ENCODE measurements around the gene DMD.

Gene DMD

DNA sequence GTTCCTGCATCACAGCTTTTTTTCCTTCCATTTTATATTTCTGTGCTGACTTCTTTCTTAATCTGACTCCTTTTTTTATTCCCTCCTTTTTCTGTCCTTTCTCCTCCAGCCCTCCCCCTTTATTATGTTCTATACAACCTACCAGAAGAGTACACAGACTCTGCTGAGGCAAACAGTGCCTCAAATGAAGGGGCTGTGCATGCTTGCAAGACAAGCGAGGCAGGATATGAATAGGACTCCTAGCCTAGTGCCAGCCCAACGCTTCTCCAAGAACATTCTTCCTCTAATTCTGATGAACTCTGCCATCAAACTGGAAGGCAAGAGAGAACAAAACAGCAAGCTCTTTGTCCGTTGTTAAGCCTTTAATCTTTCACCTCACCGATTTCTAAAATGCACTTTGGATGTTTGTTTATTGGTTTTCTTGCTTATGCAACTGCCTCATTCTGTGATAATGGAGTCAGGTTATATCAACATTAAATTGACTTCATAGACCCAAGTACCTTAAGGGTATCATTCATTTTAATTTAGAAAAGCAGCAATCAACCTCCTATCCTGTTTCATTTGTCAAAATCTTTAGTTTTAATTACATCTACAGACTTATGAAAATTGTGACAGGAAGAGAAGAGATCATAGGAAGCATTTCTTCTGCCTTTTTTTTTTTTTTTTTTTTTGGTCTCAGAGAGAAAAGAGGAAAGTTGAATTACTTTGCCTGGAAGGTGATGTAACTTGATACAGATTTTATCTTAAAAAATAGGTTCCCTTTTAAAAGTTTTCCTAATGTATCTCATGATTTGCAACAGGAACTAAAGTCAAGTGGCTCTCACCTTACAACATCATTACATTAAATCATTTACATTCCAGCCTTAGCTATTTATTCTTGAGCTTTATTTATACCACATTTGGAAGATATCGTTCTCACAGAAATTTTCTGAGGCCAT lies 1854.8 kb downstream of the DMD start:
- Histone ChIP-seq H3K9ac (ENCODE audit: low read length) (no peak overlapping the region), H3K9me3 (ENCODE audit: control insufficient read depth, low read length) (no peaks in the 10 kb centered on the region), H3K4me1 (ENCODE audit: control insufficient read depth, insufficient read depth, low read length) (no peaks in the 10 kb centered on the region), H3K4me3 (ENCODE audit: low read length) (no peak overlapping the region), H3K27me3 (ENCODE audit: control insufficient read depth, insufficient read depth, low read length) (no peaks in the 10 kb centered on the region), H3K36me3 (ENCODE audit: control insufficient read depth, insufficient read depth, low read length) (no peaks in the 10 kb centered on the region)

DNA sequence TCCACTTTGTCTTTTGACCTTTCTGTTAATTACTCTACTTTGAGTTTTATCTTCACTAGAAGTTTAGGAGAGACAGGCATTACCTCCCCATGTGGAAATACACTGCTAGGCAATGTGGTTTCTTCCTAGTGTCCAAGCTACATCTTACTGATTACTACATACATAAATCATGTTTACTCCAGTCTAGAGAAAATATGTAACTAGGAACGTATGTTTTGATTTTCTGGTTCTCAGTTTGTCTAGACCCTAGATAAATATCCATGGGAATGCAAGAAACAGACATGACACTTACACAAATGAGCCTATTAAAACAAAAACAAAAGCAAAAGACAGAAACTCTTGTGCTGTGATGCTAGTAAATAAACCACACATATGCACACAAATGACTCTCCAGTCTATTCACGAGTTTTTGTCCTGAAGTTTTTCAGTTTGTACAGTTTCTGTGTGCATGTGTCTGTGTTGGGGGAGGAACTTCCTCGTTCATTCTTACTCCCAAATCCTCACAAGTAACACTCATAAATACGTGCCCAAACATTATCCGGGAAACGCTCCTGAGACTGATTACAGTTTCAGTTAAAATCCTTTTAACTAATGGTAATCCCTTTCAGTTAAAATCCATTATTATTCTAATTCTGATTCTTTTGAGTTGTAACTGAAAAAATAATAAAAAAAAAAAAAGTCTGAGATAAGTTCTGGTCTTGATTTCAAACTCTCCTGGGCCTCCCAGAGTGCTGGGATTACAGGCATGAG lies 1856.0 kb downstream of the DMD start:
- Histone ChIP-seq H3K4me3 (ENCODE audit: low read length) (no peak overlapping the region), H3K27me3 (ENCODE audit: control insufficient read depth, insufficient read depth, low read length) (no peaks in the 10 kb centered on the region), H3K36me3 (ENCODE audit: control insufficient read depth, insufficient read depth, low read length) (no peaks in the 10 kb centered on the region), H3K9me3 (ENCODE audit: control insufficient read depth, low read length) (no peaks in the 10 kb centered on the region), H3K4me1 (ENCODE audit: control insufficient read depth, insufficient read depth, low read length) (no peaks in the 10 kb centered on the region), H3K9ac (ENCODE audit: low read length) (no peak overlapping the region)

DNA sequence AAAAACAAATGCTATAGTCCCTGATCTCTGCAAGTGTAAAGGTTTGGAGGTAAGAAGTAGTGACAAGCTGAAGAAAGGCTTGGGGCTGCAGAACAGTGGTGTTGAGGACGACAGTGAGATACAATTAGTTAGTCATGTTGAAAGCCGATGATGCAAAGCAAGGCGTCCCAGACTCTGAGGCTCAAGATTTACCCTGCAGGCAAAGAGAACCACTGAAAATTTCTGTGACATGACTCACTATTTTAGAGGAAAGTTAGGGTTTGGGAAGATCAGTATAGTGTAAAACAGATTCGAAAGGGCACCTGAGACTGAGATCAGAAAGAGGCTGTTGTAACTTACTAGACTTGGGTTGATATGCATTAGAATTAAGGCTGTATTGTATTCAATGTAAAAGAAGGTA lies 1858.3 kb downstream of the DMD start:
- no peaks in the 10 kb centered on the region for H3K27me3 ChIP-seq (ENCODE audit: control insufficient read depth, insufficient read depth, low read length)
- no peaks in the 10 kb centered on the region for H3K9me3 ChIP-seq (ENCODE audit: control insufficient read depth, low read length)
- no peaks in the 10 kb centered on the region for H3K36me3 ChIP-seq (ENCODE audit: control insufficient read depth, insufficient read depth, low read length)
- no peak overlapping the region for H3K4me3 ChIP-seq (ENCODE audit: low read length)
- no peaks in the 10 kb centered on the region for H3K4me1 ChIP-seq (ENCODE audit: control insufficient read depth, insufficient read depth, low read length)
- no peak overlapping the region for H3K9ac ChIP-seq (ENCODE audit: low read length)

DNA sequence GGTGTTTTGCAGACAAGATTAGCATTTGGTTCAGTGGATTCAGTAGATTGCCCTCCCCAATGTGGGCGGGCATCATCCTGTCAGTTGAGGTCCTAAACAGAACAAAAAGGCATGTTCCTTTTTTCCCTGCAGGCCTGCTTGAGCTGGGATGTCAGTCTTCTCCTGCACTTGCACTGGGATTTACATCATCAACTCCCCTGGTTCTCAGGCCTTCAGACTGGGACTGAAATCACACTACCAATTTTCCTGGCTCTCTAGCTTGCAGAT lies 1860.6 kb downstream of the DMD start:
- Histone ChIP-seq H3K36me3 (ENCODE audit: control insufficient read depth, insufficient read depth, low read length) (no peaks in the 10 kb centered on the region), H3K9me3 (ENCODE audit: control insufficient read depth, low read length) (no peaks in the 10 kb centered on the region)

DNA sequence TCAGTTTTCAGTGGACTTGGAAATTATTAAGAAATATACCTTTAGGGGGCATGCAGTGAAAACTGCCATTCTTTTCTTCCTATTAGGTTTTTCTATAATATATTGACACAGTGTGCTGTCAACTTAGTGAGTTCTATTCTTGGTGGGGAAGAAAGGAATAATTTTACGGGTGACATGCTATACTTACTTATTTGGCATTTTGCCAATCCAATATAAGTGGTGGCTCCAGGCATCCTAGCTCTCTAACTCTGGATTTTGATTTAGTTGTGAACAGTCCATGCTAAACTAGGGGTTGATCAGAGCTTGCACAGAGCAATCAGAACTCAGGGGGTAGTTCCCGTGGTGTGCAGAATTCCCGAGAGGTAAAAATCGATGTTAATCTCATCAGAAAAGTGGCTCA lies 1861.8 kb downstream of the DMD start:
- H3K4me1 ChIP-seq (ENCODE audit: control insufficient read depth, insufficient read depth, low read length) = no peaks in the 10 kb centered on the region
- H3K9ac ChIP-seq (ENCODE audit: low read length) = no peak overlapping the region
- H3K9me3 ChIP-seq (ENCODE audit: control insufficient read depth, low read length) = no peaks in the 10 kb centered on the region
- H3K4me3 ChIP-seq (ENCODE audit: low read length) = no peak overlapping the region
- no peaks in the 10 kb centered on the region for H3K36me3 ChIP-seq (ENCODE audit: control insufficient read depth, insufficient read depth, low read length)
- no peaks in the 10 kb centered on the region for H3K27me3 ChIP-seq (ENCODE audit: control insufficient read depth, insufficient read depth, low read length)

More for the DNA sequence above, 1860.6 kb downstream of the DMD start:
- H3K9ac ChIP-seq (ENCODE audit: low read length) = no peak overlapping the region
- no peaks in the 10 kb centered on the region for H3K4me1 ChIP-seq (ENCODE audit: control insufficient read depth, insufficient read depth, low read length)
- H3K27me3 ChIP-seq (ENCODE audit: control insufficient read depth, insufficient read depth, low read length) = no peaks in the 10 kb centered on the region
- H3K4me3 ChIP-seq (ENCODE audit: low read length) = no peak overlapping the region

DNA sequence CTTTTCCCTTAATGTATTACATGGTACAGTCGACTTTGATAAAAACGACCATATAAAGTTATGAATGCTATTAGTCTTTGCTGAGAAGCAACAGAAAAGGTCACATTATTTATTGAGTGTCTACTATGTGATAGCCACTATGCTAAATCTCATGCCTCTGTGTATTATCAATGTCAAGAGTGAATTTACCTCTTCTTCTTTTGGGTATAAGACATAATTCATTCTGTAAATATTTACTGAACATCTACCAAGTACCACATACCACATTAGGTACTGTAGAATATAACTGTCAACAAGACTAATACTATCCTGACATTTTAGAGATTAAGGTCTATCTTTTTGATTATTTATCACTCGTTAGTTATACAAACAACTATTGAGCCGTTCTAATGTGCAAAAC lies 1870.8 kb downstream of the DMD start:
- Histone ChIP-seq H3K27me3 (ENCODE audit: control insufficient read depth, insufficient read depth, low read length) (no peaks in the 10 kb centered on the region), H3K9ac (ENCODE audit: low read length) (no peak overlapping the region), H3K36me3 (ENCODE audit: control insufficient read depth, insufficient read depth, low read length) (no peaks in the 10 kb centered on the region), H3K9me3 (ENCODE audit: control insufficient read depth, low read length) (no peaks in the 10 kb centered on the region), H3K4me1 (ENCODE audit: control insufficient read depth, insufficient read depth, low read length) (no peaks in the 10 kb centered on the region), H3K4me3 (ENCODE audit: low read length) (no peak overlapping the region)

DNA sequence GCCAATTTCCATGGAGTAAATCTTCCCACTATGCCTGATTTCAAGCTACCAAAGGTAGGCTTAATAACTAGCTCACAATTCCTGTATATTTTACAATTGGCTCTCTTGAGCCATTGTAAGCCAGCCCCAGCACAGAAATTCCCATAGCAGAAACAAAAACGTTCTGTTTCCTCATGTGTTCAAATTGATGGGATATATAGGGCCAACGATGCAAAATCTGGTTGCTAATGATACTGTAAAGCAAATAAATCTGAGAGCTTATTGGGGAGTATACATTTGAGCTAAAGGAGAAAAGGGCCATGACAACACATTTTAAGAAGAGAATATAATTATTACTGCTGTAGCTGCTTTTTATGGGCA lies 1872.4 kb downstream of the DMD start:
- Histone ChIP-seq H3K27me3 (ENCODE audit: control insufficient read depth, insufficient read depth, low read length) (no peaks in the 10 kb centered on the region), H3K36me3 (ENCODE audit: control insufficient read depth, insufficient read depth, low read length) (no peaks in the 10 kb centered on the region), H3K4me3 (ENCODE audit: low read length) (no peak overlapping the region), H3K4me1 (ENCODE audit: control insufficient read depth, insufficient read depth, low read length) (no peaks in the 10 kb centered on the region), H3K9ac (ENCODE audit: low read length) (no peak overlapping the region), H3K9me3 (ENCODE audit: control insufficient read depth, low read length) (no peaks in the 10 kb centered on the region)

DNA sequence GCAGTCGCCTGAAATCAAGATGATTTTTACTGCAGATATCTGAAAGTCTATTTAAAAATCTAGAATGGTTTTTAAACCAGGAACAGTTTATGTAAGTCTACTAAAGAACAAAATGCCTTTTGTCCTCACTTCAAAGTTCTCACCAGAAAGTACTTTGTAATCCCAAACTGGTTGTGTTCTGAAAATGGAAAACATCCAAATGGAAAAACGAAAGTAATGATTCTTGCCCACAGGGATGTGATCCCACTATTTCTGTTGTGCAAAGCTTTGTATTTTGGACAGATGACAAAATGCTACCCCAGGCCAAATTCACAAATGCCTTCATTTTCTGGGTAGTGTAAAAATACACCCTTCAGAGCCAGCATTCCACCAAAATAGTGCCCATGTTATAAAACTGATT lies 1874.0 kb downstream of the DMD start:
- no peaks in the 10 kb centered on the region for H3K27me3 ChIP-seq (ENCODE audit: control insufficient read depth, insufficient read depth, low read length)
- no peaks in the 10 kb centered on the region for H3K9me3 ChIP-seq (ENCODE audit: control insufficient read depth, low read length)
- no peaks in the 10 kb centered on the region for H3K4me1 ChIP-seq (ENCODE audit: control insufficient read depth, insufficient read depth, low read length)
- H3K4me3 ChIP-seq (ENCODE audit: low read length) = no peak overlapping the region
- H3K9ac ChIP-seq (ENCODE audit: low read length) = no peak overlapping the region
- no peaks in the 10 kb centered on the region for H3K36me3 ChIP-seq (ENCODE audit: control insufficient read depth, insufficient read depth, low read length)

DNA sequence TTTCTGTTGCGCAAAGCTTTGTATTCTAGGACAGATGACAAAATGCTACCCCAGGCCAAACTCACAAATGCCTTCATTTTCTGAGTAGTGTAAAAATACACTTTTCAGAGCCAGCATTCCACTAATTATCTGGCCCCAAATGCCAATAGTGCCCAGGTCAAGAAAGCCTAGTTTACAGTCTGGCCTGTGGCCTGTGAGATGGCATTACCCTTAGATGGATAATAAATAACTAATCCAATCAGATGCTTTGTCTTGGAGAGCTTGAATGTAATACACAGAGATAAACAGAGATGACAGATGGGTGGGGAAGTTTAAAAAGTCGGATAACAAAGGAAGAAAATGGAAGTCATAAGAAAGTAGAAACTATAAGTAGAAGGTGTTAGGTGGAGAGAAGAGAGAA lies 1874.9 kb downstream of the DMD start:
- Histone ChIP-seq H3K27me3 (ENCODE audit: control insufficient read depth, insufficient read depth, low read length) (no peaks in the 10 kb centered on the region), H3K36me3 (ENCODE audit: control insufficient read depth, insufficient read depth, low read length) (no peaks in the 10 kb centered on the region), H3K4me3 (ENCODE audit: low read length) (no peak overlapping the region), H3K9ac (ENCODE audit: low read length) (no peak overlapping the region), H3K4me1 (ENCODE audit: control insufficient read depth, insufficient read depth, low read length) (no peaks in the 10 kb centered on the region), H3K9me3 (ENCODE audit: control insufficient read depth, low read length) (no peaks in the 10 kb centered on the region)

DNA sequence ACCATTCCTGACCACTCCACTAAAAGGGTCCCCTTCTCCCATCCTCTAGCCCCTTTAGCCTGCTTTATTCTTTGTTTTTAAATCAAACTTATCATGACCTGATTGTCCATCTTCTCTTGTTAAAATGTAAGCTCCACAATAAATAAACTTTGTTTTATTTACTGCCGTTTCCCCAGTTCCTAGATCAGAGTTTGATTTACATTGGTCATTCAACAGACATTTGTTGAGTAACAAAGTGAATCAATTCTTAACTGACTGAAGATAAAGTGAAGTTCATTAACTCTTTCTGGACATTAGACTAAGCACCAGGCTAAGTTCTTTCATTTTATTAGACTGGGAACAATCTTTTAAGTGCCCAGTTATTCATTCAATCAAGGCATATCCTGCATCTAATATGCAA lies 1876.4 kb downstream of the DMD start:
- no peak overlapping the region for H3K9ac ChIP-seq (ENCODE audit: low read length)
- no peak overlapping the region for H3K4me3 ChIP-seq (ENCODE audit: low read length)
- no peaks in the 10 kb centered on the region for H3K9me3 ChIP-seq (ENCODE audit: control insufficient read depth, low read length)
- H3K27me3 ChIP-seq (ENCODE audit: control insufficient read depth, insufficient read depth, low read length) = no peaks in the 10 kb centered on the region
- H3K4me1 ChIP-seq (ENCODE audit: control insufficient read depth, insufficient read depth, low read length) = no peaks in the 10 kb centered on the region
- no peaks in the 10 kb centered on the region for H3K36me3 ChIP-seq (ENCODE audit: control insufficient read depth, insufficient read depth, low read length)

DNA sequence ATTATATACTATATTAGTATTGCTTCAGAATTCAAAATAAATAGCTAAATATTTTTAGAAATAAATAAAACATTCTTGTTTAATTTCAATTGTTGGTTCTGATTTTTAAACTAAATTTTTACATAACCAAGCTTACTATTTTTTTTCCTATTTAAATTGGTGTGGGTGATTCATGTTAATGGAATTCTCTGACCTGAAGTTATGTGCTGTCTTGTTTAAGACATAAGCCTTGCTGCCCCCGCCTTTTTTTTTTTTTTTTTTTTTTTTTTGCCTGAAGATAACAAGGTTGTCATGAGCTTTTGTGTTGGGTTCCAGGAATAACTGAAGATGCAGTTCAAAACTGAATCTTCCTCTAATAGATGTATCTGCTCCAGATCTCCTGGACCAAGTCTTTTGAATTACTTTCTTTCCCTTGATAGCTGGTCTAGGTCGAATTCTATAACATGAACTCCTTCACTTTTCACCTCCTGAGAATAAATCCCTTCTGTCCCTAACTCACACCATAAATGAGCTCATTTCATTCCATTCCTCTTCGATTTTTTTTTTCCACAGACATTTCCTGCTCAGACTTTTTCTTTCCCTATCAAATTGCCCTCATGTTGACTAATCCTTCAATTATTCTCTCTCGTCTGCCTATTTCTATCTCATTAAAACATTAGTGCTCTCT lies 1878.1 kb downstream of the DMD start:
- no peaks in the 10 kb centered on the region for H3K36me3 ChIP-seq (ENCODE audit: control insufficient read depth, insufficient read depth, low read length)
- no peak overlapping the region for H3K4me3 ChIP-seq (ENCODE audit: low read length)
- H3K4me1 ChIP-seq (ENCODE audit: control insufficient read depth, insufficient read depth, low read length) = no peaks in the 10 kb centered on the region
- H3K9me3 ChIP-seq (ENCODE audit: control insufficient read depth, low read length) = no peaks in the 10 kb centered on the region
- H3K27me3 ChIP-seq (ENCODE audit: control insufficient read depth, insufficient read depth, low read length) = no peaks in the 10 kb centered on the region
- no peak overlapping the region for H3K9ac ChIP-seq (ENCODE audit: low read length)

DNA sequence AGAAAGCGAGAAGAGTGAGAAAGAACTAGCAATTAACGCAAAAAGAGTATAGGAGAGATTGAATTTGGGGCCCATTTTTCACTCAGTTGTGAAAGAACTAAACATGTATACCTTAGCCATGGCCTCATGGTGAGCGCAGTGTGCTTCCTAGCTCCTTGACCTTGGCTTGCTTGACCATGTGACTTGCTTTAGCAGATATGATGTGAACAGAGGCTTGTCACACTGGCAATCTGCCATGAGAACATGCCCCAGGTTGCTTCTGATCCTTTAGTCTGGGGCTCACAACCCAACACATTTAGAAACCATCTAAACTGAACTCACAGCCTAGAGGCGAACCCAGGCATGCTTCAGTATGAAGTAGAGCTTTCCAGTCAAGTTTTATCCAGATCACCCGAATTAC lies 1879.4 kb downstream of the DMD start:
- Histone ChIP-seq H3K4me3 (ENCODE audit: low read length) (no peak overlapping the region), H3K4me1 (ENCODE audit: control insufficient read depth, insufficient read depth, low read length) (no peaks in the 10 kb centered on the region), H3K36me3 (ENCODE audit: control insufficient read depth, insufficient read depth, low read length) (no peaks in the 10 kb centered on the region), H3K9ac (ENCODE audit: low read length) (no peak overlapping the region), H3K27me3 (ENCODE audit: control insufficient read depth, insufficient read depth, low read length) (no peaks in the 10 kb centered on the region), H3K9me3 (ENCODE audit: control insufficient read depth, low read length) (no peaks in the 10 kb centered on the region)

All from mucosa of stomach (tissue), 1 donor.